ENCODE data around the gene RBFOX1. TPM values are rescaled to one million over a fixed set of nuclear protein-coding genes. Genes with fewer than 3 reads are reported as not detected.

The RBFOX1 gene
- total and polyA plus RNA-seq, 10 of the 15 experiments (the other 5 are each of a cell fraction or from before 2014, with no cell fraction given), result 0.87 TPM; not detected in 9

GRCh38 chr16:7561908-7562405 lies 229.3 kb downstream of the RBFOX1 start (continued):
- TF ChIP-seq PRDM15 (CRISPR knock-in tag; IDR thresholded peaks at IDR 0.05) (no peak), STAT3 (IDR thresholded peaks at IDR 0.05; ENCODE audit: low read depth, low read length) (no peak), SPI1 (IDR thresholded peaks at IDR 0.05; ENCODE audit: borderline replicate concordance, insufficient read depth, low read depth, low read length) (no peak), STAT1 (conservative IDR thresholded peaks at IDR 0.05) (no peak), NR2C2 (IDR thresholded peaks at IDR 0.05; ENCODE audit: borderline replicate concordance, control insufficient read depth, insufficient read length, low read depth) (no peak), SIX5 (IDR thresholded peaks at IDR 0.05; ENCODE audit: low read depth, low read length, severe bottlenecking) (no peak), BACH1 (IDR thresholded peaks at IDR 0.05; ENCODE audit: borderline replicate concordance) (no peak)
- TF ChIP-seq, protein P1, sequence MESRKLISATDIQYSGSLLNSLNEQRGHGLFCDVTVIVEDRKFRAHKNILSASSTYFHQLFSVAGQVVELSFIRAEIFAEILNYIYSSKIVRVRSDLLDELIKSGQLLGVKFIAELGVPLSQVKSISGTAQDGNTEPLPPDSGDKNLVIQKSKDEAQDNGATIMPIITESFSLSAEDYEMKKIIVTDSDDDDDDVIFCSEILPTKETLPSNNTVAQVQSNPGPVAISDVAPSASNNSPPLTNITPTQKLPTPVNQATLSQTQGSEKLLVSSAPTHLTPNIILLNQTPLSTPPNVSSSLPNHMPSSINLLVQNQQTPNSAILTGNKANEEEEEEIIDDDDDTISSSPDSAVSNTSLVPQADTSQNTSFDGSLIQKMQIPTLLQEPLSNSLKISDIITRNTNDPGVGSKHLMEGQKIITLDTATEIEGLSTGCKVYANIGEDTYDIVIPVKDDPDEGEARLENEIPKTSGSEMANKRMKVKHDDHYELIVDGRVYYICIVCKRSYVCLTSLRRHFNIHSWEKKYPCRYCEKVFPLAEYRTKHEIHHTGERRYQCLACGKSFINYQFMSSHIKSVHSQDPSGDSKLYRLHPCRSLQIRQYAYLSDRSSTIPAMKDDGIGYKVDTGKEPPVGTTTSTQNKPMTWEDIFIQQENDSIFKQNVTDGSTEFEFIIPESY (IDR thresholded peaks at IDR 0.05), result no peak

All from GM12878 (cell line).